H1 (cell line): ENCODE measurements around the gene PTH1R. TPM values are rescaled to one million over a fixed set of nuclear protein-coding genes. Genes with fewer than 3 reads are reported as not detected.

Experiments used
- POU5F1 ChIP-seq: IDR thresholded peaks from 2 replicates; pipeline ENCODE4 v1.6.1; 2011; ENCODE audit warnings: low read depth, mild to moderate bottlenecking, low read length, moderate library complexity
- polyA plus RNA-seq, 7 experiments: library from polyadenylated mRNA; depleted of rRNA in 3 of 7; stranded (reverse) in 5 of 7; unstranded in 2 of 7; fragments of >200 nt in 5 of 7; fragments of 200-250 nt in 2 of 7; gene quantifications; 1 replicate in 5 of 7; 2 replicates in 1 of 7; 4 replicates in 1 of 7; pipeline versions ENCODE4 v1.2.1 to v1.2.3, GENCODE V29; 2011 to 2013; ENCODE audit warnings: missing spikeins in 2 of 7, mixed read lengths in 2 of 7
- total RNA-seq: library from RNA; stranded (reverse); fragmentation: NEBNext Ultra II Directional; extraction: Animal tissue kit (Norgen Biotek cat#: 25700); gene quantifications from 2 replicates; pipeline ENCODE4 v1.2.1, GENCODE V29; 2021

The PTH1R gene
- total and polyA plus RNA-seq, 2 of the 8 experiments (the other 6 are each of a cell fraction or from before 2014, with no cell fraction given) = 0.57 to 1.5 TPM

DNA sequence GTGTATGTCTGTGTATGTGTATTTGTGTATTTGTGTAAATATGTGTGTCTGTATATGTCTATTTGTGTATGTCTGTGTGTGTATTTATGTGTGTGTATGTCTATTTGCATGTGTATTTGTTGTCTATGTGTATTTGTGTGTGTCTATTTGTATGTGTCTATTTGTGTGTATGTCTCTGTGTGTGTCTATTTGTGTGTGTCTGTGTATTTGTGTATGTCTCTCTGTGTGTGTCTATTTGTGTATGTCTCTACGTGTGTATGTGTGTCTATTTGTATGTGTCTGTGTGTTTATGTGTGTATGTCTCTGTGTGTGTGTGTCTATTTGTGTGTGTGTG lies 30.4 kb downstream of the PTH1R start (continued):
- no peak for TF ChIP-seq POU5F1
